GM19023 (cell line): Measurements from ENCODE around the gene PIP5K1C.
"Not testable (repeated sequence)": the region's sequence is repeated elsewhere in the genome, so short reads cannot be mapped to it uniquely, and the experiment has no call there.

Source experiments
- ATAC-seq: cut with Tn5 transposase; IDR thresholded peaks from one replicate; pipeline ENCODE4 v1.9.1; 2021; ENCODE audit warnings: mild to moderate bottlenecking, moderate library complexity; ENCODE audit not compliant: unreplicated experiment

Gene PIP5K1C

DNA sequence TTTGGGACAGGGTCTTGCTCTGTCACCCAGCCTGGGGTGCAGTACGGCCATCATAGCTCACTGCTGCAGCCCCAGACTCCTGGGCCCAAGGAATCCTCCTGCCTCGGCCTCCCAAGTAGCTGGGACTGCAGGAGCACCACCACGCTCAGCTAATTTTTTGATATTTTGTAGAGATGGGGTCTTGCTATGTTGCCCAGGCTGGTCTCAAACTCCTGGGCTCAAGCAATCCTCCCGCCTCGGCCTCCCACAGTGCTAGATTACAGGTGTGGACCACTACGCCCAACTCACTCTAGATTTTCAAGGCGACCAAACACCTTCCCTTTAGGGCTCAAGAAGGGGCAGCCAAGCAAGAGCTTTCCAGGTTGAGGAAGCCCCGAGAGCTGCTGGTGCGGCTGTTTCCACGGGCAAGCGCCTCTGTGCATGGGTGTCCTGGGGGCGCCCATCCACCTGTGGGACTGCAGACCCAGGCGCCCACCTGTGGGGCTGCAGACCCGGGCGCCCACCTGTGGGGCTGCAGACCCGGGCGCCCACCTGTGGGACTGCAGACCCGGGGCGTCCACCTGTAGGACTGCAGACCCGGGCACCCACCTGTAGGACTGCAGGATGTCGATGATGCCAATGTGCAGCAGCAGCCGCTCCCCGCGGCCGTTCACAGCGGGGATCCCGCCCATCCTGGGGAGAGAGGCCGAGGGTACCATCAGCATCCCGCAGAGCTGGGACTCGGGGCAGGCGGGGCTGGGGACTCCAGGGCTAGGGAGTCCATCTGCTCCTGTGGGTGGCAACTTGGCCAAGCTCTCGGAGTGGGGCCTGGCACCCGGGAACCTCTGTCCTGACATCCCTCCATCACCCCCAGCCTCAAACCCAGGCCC, 52.0 kb downstream of the PIP5K1C start:
- no peak for ATAC-seq

DNA sequence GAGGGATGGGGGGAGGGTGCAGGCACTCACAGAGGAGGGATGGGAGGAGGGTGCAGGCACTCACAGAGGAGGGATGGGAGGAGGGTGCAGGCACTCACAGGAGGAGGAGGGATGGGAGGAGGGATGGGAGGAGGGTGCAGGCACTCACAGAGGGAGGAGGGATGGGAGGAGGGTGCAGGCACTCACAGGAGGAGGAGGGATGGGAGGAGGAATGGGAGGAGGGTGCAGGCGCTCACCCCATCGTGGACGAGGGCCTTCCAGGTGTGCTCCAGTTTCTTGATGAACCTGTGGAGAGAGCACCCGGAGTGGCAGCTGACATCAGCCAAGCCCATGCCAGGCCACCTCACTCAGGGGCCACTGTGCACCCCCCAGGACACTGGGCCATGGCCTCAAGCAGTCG, 53.2 kb downstream of the PIP5K1C start:
- not testable (repeated sequence) for ATAC-seq

GRCh38 chr19:3646336-3647092, 53.8 kb downstream of the PIP5K1C start:
- no peak for ATAC-seq

DNA sequence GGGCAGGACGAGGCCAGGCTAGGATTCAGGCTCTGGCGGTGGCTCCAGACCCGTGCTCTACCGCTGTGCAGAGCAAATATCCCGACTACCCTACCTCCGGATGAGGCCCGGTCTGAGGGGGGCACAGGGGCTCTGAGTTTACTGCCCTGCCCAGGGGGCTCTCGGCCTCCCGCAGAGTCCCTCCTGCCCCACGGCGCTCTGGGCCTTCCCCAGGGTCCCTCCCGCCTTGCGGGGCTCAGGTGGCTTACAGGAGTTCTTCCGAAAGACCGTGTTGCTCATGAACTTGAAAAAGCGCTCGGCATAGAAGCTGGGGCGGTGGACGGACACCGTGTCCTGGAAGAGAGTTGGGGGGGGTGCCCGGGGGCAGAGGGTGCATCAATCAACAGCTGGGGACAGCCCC, 54.5 kb downstream of the PIP5K1C start:
- ATAC-seq: no peak

DNA sequence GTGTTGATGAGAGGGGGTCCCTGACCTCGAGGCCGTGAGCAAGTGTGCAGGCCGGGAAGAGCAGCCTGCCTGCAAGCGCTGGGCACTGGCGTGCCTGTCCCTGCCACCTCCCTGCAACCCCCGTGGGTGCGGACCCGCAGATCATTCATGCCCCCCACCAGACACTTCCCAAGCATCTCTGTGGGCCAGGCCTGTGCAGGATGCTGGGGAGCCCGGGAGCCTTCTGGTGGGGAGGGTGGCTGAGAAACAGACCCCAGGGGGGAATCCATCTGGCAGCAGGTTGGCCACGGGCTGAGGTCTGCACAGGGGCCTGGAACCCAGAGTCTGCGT, 55.2 kb downstream of the PIP5K1C start:
- no peak for ATAC-seq

- ATAC-seq: no peak
Measured at GRCh38 chr19:3644351-3645066, 55.8 kb downstream of the PIP5K1C start.

- ATAC-seq: no peak
Measured at GRCh38 chr19:3643674-3644313, 56.5 kb downstream of the PIP5K1C start.

- ATAC-seq: no peak
Measured at GRCh38 chr19:3642987-3643673, 57.1 kb downstream of the PIP5K1C start.

- no peak for ATAC-seq
Measured at GRCh38 chr19:3642296-3642695, 58.0 kb downstream of the PIP5K1C start.

- no peak for ATAC-seq
Measured at GRCh38 chr19:3641515-3642269, 58.6 kb downstream of the PIP5K1C start.

GRCh38 chr19:3639479-3639878, 60.8 kb downstream of the PIP5K1C start:
- no peak for ATAC-seq

DNA sequence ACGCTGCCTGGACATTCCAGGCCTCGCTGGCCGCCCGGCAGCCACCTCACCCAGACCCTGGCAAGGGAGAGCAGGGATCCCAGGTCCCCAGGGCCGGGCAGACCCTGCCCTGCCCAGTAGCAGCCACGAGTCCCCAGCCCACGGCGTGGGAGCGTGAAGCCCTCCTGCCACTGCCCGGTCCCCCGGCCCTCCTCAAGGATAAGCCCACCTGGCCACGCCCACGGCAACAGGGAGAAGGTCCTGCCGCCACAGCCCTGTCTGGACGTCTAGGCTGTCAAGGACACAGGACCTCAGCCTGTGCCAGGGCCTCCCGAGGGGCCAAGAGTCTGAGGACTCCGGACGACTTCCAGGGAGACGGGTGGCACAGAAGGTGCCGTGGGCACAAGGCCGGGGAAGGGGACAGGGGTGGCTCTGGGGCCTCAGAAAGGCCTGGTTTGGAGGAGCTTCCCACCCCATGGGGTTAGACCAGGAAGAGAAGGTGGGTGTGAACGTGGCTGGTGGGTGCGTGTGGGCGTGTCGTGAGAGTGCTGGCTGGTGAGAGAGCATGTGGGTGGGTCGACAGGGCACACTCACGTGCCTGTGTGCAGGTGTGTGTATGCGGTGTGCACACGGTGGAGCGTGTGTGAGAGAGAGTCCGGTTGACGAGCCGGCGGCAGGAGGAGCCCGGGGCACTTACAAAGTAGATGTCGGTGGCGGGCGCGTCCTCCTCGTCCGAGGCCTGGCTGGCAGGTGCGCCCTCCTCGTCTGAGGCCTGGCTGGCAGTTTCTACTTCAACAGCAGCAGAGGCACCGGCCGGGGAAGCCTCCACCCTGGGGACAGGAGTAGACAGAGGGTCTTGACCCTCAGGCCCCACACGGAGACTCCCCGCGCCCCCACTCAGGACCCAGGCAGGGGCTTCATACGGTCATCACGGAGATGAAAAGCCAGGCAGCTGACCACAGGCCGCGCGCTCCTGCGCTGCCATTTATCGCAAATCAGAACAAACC, 61.8 kb downstream of the PIP5K1C start:
- no peak for ATAC-seq

- ATAC-seq: no peak
Measured at GRCh38 chr19:3637621-3638020, 62.6 kb downstream of the PIP5K1C start.

GRCh38 chr19:3636962-3637361, 63.3 kb downstream of the PIP5K1C start:
- no peak for ATAC-seq

DNA sequence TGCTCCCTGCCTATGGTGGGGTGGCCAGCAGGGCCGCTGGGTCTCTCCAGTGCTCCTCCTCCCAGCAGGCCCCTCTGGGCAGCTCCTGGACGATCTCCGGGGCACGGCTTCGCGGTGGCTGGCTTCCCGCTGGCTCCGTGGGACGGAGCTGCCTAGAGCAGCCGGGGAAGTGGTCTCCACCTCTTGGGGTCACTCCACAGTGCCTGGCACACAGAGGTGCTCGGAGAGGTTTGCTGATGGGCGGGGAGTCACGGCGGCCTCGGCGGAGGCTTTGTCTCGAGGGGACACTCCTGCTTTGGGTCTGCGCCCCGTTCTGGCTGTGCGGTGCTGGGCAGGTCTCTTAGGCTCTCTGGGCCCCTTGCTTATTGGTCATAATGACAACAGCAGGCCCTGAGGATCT, 63.8 kb downstream of the PIP5K1C start:
- no peak for ATAC-seq

DNA sequence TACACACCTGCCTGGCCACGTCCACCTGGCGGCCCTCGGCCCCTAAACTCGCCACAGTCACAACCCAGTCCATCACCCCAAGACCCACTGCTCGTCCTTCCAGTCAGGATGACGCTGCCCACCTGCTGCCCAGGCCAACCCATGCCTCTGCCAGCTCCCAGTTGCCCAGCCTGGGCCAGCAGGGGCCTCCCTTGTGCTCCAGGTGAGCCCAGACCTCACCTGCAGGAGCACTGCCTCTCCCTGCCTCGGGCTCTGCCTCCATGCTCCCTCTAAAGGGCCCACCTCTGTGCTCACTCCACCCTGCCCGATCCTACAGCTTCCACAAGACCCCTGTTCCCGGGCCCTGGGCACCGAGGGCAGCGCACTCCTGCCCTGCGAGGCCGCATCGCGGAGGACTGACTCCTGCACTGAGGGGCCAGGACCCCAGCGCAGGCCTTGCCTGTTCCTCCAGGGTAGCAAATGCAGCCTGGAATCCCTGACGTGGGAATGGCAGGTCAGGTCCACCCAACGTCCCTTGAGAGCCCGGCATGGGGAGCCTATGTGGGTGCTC, 65.7 kb downstream of the PIP5K1C start:
- no peak for ATAC-seq

GRCh38 chr19:3633559-3633988, 66.7 kb downstream of the PIP5K1C start:
- ATAC-seq: no peak
